Neural cell (in vitro differentiated cells): Measurements from ENCODE around the gene RBKS.

Experiments used
- CTCF ChIP-seq: fragments of 450-650 bp; IDR thresholded peaks from 2 replicates; pipeline ENCODE4 v1.5.1; 2014; ENCODE audit warnings: antibody characterized with exemption, mild to moderate bottlenecking, moderate library complexity; ENCODE audit not compliant: poor library complexity, severe bottlenecking
- POLR2AphosphoS5 ChIP-seq: IDR thresholded peaks from 2 replicates; pipeline ENCODE4 v1.6.1; 2012
- TF ChIP-seq, protein P1 (sequence below): IDR thresholded peaks from 2 replicates; pipeline ENCODE4 v1.6.1; 2012; ENCODE audit warnings: borderline replicate concordance

GRCh38 chr2:27735263-27735904 is 154.8 kb downstream of the RBKS start:
- TF ChIP-seq CTCF = no peak
- TF ChIP-seq POLR2AphosphoS5 = no peak
- TF ChIP-seq, protein P1, sequence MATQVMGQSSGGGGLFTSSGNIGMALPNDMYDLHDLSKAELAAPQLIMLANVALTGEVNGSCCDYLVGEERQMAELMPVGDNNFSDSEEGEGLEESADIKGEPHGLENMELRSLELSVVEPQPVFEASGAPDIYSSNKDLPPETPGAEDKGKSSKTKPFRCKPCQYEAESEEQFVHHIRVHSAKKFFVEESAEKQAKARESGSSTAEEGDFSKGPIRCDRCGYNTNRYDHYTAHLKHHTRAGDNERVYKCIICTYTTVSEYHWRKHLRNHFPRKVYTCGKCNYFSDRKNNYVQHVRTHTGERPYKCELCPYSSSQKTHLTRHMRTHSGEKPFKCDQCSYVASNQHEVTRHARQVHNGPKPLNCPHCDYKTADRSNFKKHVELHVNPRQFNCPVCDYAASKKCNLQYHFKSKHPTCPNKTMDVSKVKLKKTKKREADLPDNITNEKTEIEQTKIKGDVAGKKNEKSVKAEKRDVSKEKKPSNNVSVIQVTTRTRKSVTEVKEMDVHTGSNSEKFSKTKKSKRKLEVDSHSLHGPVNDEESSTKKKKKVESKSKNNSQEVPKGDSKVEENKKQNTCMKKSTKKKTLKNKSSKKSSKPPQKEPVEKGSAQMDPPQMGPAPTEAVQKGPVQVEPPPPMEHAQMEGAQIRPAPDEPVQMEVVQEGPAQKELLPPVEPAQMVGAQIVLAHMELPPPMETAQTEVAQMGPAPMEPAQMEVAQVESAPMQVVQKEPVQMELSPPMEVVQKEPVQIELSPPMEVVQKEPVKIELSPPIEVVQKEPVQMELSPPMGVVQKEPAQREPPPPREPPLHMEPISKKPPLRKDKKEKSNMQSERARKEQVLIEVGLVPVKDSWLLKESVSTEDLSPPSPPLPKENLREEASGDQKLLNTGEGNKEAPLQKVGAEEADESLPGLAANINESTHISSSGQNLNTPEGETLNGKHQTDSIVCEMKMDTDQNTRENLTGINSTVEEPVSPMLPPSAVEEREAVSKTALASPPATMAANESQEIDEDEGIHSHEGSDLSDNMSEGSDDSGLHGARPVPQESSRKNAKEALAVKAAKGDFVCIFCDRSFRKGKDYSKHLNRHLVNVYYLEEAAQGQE = no peak
